HepG2 (cell line): ENCODE measurements around the gene LRIT2. TPM values are rescaled to one million over a fixed set of nuclear protein-coding genes. Genes with fewer than 3 reads are reported as not detected.

Source experiments
- ATAC-seq: fragments of 200-7000 bp; cut with Tn5 transposase; 3 replicates; pipeline ENCODE4 v1.9.1; 2020; ENCODE audit warnings: mild to moderate bottlenecking, moderate library complexity
- BruUV-seq: library from RNA; stranded (reverse); fragments of 400-500 nt; replicated peaks from 2 replicates; lab custom pipeline; 2021; lab: Mats Ljungman, UMichigan
- CTCF ChIA-PET: fragments of 300-600 bp; formaldehyde crosslinking; extraction: SDS; loops from one replicate; lab custom pipeline; 2021; ENCODE audit warnings: low total read pairs, inconsistent platforms, low intra/inter-chr PET ratio; lab: Yijun Ruan, JAX
- POLR2A ChIA-PET: fragments of 350-600 bp; sonication (Branson Sonifier 250); formaldehyde crosslinking; loops from one replicate; lab custom pipeline; 2020; ENCODE audit warnings: antibody characterized with exemption, inconsistent platforms; lab: Yijun Ruan, JAX
- DNase-seq: peaks from one replicate; pipeline ENCODE4 v3.0.0-alpha.2; 2015; ENCODE audit warnings: low spot score
- FAIRE-seq: peaks from 3 replicates; lab custom pipeline; 2011; peaks lifted over from hg19 to GRCh38; lab: Jason Lieb, UNC
- H2AFZ ChIP-seq: one replicate; pipeline ENCODE4 v1.6.1; 2011; ENCODE audit warnings: low read length, inconsistent platforms
- H3K27ac ChIP-seq: fragments of 300-600 bp; 3 replicates; pipeline ENCODE4 v1.8.0; 2011; ENCODE audit warnings: mixed run types, mild to moderate bottlenecking, mixed read lengths, low read length, inconsistent platforms; ENCODE audit not compliant: insufficient read depth; ENCODE audit errors: extremely low read length
- H3K27me3 ChIP-seq, 2 experiments: fragments of 200-600 bp in 1 of 2; 2 replicates in 1 of 2; 3 replicates in 1 of 2; pipeline versions ENCODE4 v1.6.0 to v1.8.0; 2011; ENCODE audit warnings: low read length in 2 of 2, mild to moderate bottlenecking in 2 of 2, moderate library complexity in 2 of 2, inconsistent platforms in 1 of 2; ENCODE audit not compliant: insufficient read depth in 2 of 2, control insufficient read depth in 1 of 2
- H3K36me3 ChIP-seq, 2 experiments: fragments of 200-600 bp in 1 of 2; replicated peaks in 1 of 2; 2 replicates in 1 of 2; 3 replicates in 1 of 2; pipeline versions ENCODE4 v1.5.1 to v1.8.0; 2011; ENCODE audit warnings: low read length in 2 of 2, inconsistent platforms in 1 of 2; ENCODE audit not compliant: insufficient read depth in 2 of 2, control insufficient read depth in 1 of 2
- H3K4me1 ChIP-seq: 2 replicates; pipeline ENCODE4 v1.5.1; 2012; ENCODE audit warnings: low read length, inconsistent platforms; ENCODE audit not compliant: insufficient read depth
- H3K4me2 ChIP-seq: 2 replicates; pipeline ENCODE4 v1.6.0; 2011; ENCODE audit warnings: low read depth, low read length, inconsistent platforms
- H3K4me3 ChIP-seq, 3 experiments: fragments of 200-600 bp in 1 of 3; sonication (generic), shearing (Covaris generic) in 1 of 3; replicated peaks in 1 of 3; 2 replicates each; pipeline ENCODE4 v1.5.1; 2011 to 2016; ENCODE audit warnings: low read length in 3 of 3, inconsistent platforms in 2 of 3, low read depth in 2 of 3, mild to moderate bottlenecking in 2 of 3, control low read depth in 1 of 3, mixed read lengths in 1 of 3; ENCODE audit not compliant: insufficient read depth in 1 of 3
- H3K79me2 ChIP-seq: one replicate; pipeline ENCODE4 v1.6.1; 2011; ENCODE audit warnings: low read length, inconsistent platforms; ENCODE audit not compliant: insufficient read depth
- H3K9ac ChIP-seq: 2 replicates; pipeline ENCODE4 v1.6.0; 2011; ENCODE audit warnings: mild to moderate bottlenecking, low read depth, low read length, inconsistent platforms; ENCODE audit not compliant: insufficient read depth
- H3K9me3 ChIP-seq: 2 replicates; pipeline ENCODE4 v1.5.1; 2012; ENCODE audit warnings: mild to moderate bottlenecking, low read length
- H4K20me1 ChIP-seq: 2 replicates; pipeline ENCODE4 v1.6.0; 2011; ENCODE audit warnings: inconsistent platforms, mild to moderate bottlenecking, low read length, moderate library complexity; ENCODE audit not compliant: insufficient read depth
- DNMT3B ChIP-seq: conservative IDR thresholded peaks from 2 replicates; pipeline ENCODE4 v1.6.1; 2016; ENCODE audit warnings: missing biosample characterization, control low read depth
- ELF1 ChIP-seq: sonication (generic); formaldehyde crosslinking; IDR thresholded peaks from 2 replicates; pipeline ENCODE4 v1.4.0; 2020; ENCODE audit warnings: missing genetic modification reagents
- ETV5 ChIP-seq: IDR thresholded peaks from 2 replicates; pipeline ENCODE4 v1.6.1; 2018; ENCODE audit warnings: missing biosample characterization, missing genetic modification reagents, inconsistent platforms, borderline replicate concordance
- FOXK2 ChIP-seq: fragments of 450-650 bp; IDR thresholded peaks from 2 replicates; pipeline ENCODE4 v1.6.1; 2016
- HNRNPH1 ChIP-seq: fragments of 200-400 bp; formaldehyde crosslinking; optimal IDR thresholded peaks from 2 replicates; pipeline ENCODE3; 2017; ENCODE audit warnings: mild to moderate bottlenecking, low read depth, low read length
- KDM1A ChIP-seq: IDR thresholded peaks from 2 replicates; pipeline ENCODE4 v1.6.1; 2016; ENCODE audit warnings: missing compliant biosample characterization
- NFIC ChIP-seq: IDR thresholded peaks from 2 replicates; pipeline ENCODE4 v1.6.1; 2012; ENCODE audit warnings: mild to moderate bottlenecking, low read length, inconsistent platforms
- PHF5A ChIP-seq: IDR thresholded peaks from one replicate; pipeline ENCODE4 v1.6.1; 2018; ENCODE audit warnings: low read depth, missing genetic modification reagents; ENCODE audit not compliant: unreplicated experiment
- RAD21 ChIP-seq: fragments of 450-650 bp; formaldehyde crosslinking; IDR thresholded peaks from 2 replicates; pipeline ENCODE4 v1.5.0; 2020; ENCODE audit warnings: mild to moderate bottlenecking
- SMAD3 ChIP-seq: sonication (generic); formaldehyde crosslinking; IDR thresholded peaks from 2 replicates; pipeline ENCODE4 v1.4.0; 2020; ENCODE audit warnings: missing genetic modification reagents
- TEAD3 ChIP-seq: optimal IDR thresholded peaks from 2 replicates; pipeline ENCODE3; 2016; ENCODE audit warnings: borderline replicate concordance
- ZNF383 ChIP-seq: sonication (generic); formaldehyde crosslinking; IDR thresholded peaks from 2 replicates; pipeline ENCODE4 v1.4.0; 2020; ENCODE audit warnings: missing genetic modification reagents, mild to moderate bottlenecking, borderline replicate concordance
- WGBS: methylation state at CpG from one replicate; pipeline ENCODE4 v1.1.6; 2017; ENCODE audit warnings: low lambda C conversion rate; 5-methylcytosine and 5-hydroxymethylcytosine counted together
- in situ Hi-C: cut with HindIII; loops from 2 replicates; pipeline ENCODE4 v1.10.0; 2017; ENCODE audit warnings: low pct_unique_long_range_greater_than_20kb; ENCODE audit not compliant: extremely low pct_ligation_motif_present
- intact Hi-C: fragments of 100-400 bp; cut with micrococcal nuclease; formaldehyde crosslinking; loops from one replicate; pipeline ENCODE4 v1.10.0; 2022; ENCODE audit not compliant: unreplicated experiment
- polyA plus RNA-seq, 8 experiments: library from polyadenylated mRNA; depleted of rRNA in 3 of 8; stranded (reverse) in 7 of 8; unstranded in 1 of 8; fragments of >200 nt; fragmentation: Illumina TruSeq in 4 of 8; extraction: Trizol in 4 of 8; gene quantifications; 2 replicates each; pipeline versions ENCODE4 v1.2.1 to v1.2.3, GENCODE V29; 2011 to 2016; ENCODE audit warnings: low read depth in 4 of 8, missing spikeins in 1 of 8, mixed read lengths in 1 of 8; ENCODE audit not compliant: insufficient read depth in 1 of 8
- total RNA-seq, 5 experiments: library from RNA; depleted of rRNA; stranded (reverse); fragments of >200 nt; fragmentation: Illumina TruSeq; extraction: Trizol; gene quantifications; 2 replicates each; pipeline ENCODE4 v1.2.3, GENCODE V29; 2016; ENCODE audit warnings: low read depth in 1 of 5
- TF ChIP-seq, protein P1 (sequence below): sonication (generic); formaldehyde crosslinking; IDR thresholded peaks from 2 replicates; pipeline ENCODE4 v1.5.0; 2020; ENCODE audit warnings: mild to moderate bottlenecking, missing genetic modification reagents, moderate library complexity
- TF ChIP-seq, protein P2 (sequence below): sonication (generic); formaldehyde crosslinking; IDR thresholded peaks from 2 replicates; pipeline ENCODE4 v1.4.0; 2020; ENCODE audit warnings: mild to moderate bottlenecking, missing genetic modification reagents

The LRIT2 gene
- total and polyA plus RNA-seq, 2 of the 13 experiments (the other 11 are each of a cell fraction or from before 2014, with no cell fraction given) = not detected

GRCh38 chr10:84267503-84268126 is 42.3 kb upstream of the LRIT2 start:
- Histone ChIP-seq H3K36me3 (no peaks in the 10 kb centered on the region), H3K27ac (no peak overlapping the region), H2AFZ (no peak overlapping the region), H3K9ac (no peak overlapping the region), H3K4me2 (0 out of 2 replicates have a peak overlapping the region, but pooled peaks have one; percentile 22), H3K79me2 (no peaks in the 10 kb centered on the region), H3K27me3 (peaks cover 0 to 22% of the 10 kb centered on the region in 2 experiments; a peak in 2 of 5 replicates), H3K9me3 (no peaks in the 10 kb centered on the region), H3K4me1 (peaks cover 14% of the 10 kb centered on the region; the same call in 1 of the 2 replicates), H4K20me1 (no peaks in the 10 kb centered on the region), H3K4me3 (no peak overlapping the region)
- in situ Hi-C loops = loop anchor here (5.0 to 10.0 kb wide), 2 partner anchors 97 to 275 kb away; no protein-coding TSS in a partner anchor
- intact Hi-C loops = no loop called here
- DNase-seq (peak; percentile 13), ATAC-seq (peak; percentile 64), FAIRE-seq (no peak)
- ChIA-PET CTCF (interaction anchor here (1.2 kb wide), 1 partner anchor 270 kb away, joined by 3 read pairs; no protein-coding TSS in a partner anchor), POLR2A (no interaction called here)
- WGBS = 24% methylated on average over 7 of the region's 7 CpGs
- BruUV-seq = no TSS peak
- no peak for TF ChIP-seq ZNF383 (CRISPR knock-in tag)
- TF ChIP-seq SMAD3 (CRISPR knock-in tag) = no peak
- no peak for TF ChIP-seq NFIC
- TF ChIP-seq ELF1 (CRISPR knock-in tag) = 0 out of 2 replicates have a peak, but pooled peaks have one; percentile 44
- no peak for TF ChIP-seq FOXK2
- TF ChIP-seq DNMT3B (CRISPR knock-in tag) = no peak
- TF ChIP-seq, protein P1, sequence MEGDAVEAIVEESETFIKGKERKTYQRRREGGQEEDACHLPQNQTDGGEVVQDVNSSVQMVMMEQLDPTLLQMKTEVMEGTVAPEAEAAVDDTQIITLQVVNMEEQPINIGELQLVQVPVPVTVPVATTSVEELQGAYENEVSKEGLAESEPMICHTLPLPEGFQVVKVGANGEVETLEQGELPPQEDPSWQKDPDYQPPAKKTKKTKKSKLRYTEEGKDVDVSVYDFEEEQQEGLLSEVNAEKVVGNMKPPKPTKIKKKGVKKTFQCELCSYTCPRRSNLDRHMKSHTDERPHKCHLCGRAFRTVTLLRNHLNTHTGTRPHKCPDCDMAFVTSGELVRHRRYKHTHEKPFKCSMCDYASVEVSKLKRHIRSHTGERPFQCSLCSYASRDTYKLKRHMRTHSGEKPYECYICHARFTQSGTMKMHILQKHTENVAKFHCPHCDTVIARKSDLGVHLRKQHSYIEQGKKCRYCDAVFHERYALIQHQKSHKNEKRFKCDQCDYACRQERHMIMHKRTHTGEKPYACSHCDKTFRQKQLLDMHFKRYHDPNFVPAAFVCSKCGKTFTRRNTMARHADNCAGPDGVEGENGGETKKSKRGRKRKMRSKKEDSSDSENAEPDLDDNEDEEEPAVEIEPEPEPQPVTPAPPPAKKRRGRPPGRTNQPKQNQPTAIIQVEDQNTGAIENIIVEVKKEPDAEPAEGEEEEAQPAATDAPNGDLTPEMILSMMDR (CRISPR knock-in tag) = peak; percentile 59
- peak; percentile 56 for TF ChIP-seq TEAD3 (CRISPR knock-in tag)
- TF ChIP-seq KDM1A (CRISPR knock-in tag) = no peak
- peak; percentile 29; the same call in 1 of the 2 replicates for TF ChIP-seq ETV5 (CRISPR knock-in tag)
- TF ChIP-seq, protein P2, sequence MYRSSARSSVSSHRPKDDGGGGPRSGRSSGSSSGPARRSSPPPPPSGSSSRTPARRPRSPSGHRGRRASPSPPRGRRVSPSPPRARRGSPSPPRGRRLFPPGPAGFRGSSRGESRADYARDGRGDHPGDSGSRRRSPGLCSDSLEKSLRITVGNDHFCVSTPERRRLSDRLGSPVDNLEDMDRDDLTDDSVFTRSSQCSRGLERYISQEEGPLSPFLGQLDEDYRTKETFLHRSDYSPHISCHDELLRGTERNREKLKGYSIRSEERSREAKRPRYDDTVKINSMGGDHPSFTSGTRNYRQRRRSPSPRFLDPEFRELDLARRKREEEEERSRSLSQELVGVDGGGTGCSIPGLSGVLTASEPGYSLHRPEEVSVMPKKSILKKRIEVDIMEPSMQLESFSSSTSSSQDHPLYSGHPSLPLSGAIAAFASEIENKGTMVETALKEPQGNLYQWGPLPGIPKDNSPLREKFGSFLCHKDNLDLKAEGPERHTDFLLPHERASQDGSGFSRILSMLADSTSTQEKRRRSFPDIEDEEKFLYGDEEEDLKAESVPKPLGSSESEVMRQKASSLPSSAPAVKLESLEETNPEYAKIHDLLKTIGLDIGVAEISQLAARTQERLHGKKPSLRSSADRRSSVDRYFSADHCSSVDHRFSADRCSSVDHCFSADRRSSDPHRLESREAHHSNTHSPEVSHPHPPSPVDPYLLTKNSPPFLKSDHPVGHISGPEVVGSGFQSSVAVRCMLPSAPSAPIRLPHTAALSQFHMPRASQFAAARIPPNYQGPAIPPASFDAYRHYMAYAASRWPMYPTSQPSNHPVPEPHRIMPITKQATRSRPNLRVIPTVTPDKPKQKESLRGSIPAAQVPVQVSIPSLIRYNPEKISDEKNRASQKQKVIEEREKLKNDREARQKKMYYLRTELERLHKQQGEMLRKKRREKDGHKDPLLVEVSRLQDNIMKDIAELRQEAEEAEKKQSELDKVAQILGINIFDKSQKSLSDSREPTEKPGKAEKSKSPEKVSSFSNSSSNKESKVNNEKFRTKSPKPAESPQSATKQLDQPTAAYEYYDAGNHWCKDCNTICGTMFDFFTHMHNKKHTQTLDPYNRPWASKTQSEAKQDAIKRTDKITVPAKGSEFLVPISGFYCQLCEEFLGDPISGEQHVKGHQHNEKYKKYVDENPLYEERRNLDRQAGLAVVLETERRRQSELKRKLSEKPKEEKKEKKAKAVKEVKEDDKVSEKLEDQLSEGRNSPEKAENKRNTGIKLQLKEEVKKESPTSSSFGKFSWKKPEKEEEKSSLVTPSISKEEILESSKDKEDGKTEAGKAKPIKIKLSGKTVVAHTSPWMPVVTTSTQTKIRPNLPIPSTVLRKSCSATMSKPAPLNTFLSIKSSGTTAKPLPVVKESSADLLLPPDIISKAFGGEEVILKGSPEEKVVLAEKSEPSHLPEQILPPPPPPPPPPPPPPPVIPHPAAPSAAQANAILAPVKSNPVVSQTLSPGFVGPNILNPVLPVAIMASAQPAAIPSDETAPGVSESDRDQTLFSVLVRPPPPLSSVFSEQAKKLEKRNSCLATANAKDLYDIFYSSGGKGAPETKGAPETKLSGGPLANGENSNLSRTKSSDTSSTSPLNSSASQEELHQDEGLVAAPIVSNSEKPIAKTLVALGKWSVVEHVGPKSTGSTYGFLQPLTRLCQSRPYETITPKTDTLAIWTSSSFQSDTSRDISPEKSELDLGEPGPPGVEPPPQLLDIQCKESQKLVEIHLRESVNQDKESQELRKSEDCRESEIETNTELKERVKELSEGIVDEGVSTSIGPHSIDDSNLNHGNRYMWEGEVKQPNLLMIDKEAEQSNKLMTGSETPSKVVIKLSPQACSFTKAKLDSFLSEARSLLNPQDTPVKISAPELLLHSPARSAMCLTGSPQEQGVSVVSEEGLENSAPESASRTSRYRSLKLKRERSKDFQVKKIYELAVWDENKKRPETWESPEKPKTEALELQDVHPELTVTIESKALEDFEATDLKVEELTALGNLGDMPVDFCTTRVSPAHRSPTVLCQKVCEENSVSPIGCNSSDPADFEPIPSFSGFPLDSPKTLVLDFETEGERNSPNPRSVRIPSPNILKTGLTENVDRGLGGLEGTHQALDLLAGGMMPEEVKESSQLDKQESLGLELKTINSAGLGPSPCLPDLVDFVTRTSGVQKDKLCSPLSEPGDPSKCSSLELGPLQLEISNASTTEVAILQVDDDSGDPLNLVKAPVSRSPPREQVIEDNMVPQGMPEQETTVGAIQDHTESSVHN = no peak
- TF ChIP-seq HNRNPH1 = no peak
- 0 out of 2 replicates have a peak, but pooled peaks have one; percentile 16 for TF ChIP-seq RAD21 (CRISPR knock-in tag)
- no peak for TF ChIP-seq PHF5A (CRISPR knock-in tag)
